ENCODE data around the gene ADCY9.

Gene ADCY9

GRCh38 chr16:3968551-3968950 is 147.7 kb downstream of the ADCY9 start:
- Histone ChIP-seq H3K27me3 (ENCODE audit: insufficient read depth, poor library complexity, severe bottlenecking) (no peaks in the 10 kb centered on the region), H3K4me3 (replicated peaks; ENCODE audit: insufficient read depth, low read length) (no peak overlapping the region), H3K27ac (replicated peaks) (no peak overlapping the region)
- TF ChIP-seq SPI1 (IDR thresholded peaks at IDR 0.05; ENCODE audit: borderline replicate concordance, low read depth), result no peak
- no peak for TF ChIP-seq POLR2AphosphoS5 (IDR thresholded peaks at IDR 0.05; ENCODE audit: low read depth)
- TF ChIP-seq REST (IDR thresholded peaks at IDR 0.05; ENCODE audit: insufficient replicate concordance, low read depth), result no peak
- no peak for TF ChIP-seq GABPA (IDR thresholded peaks at IDR 0.05; ENCODE audit: low read depth)
- TF ChIP-seq CTCF (IDR thresholded peaks at IDR 0.05; ENCODE audit: insufficient read depth, low read length), result no peak
- peak in 1 of 2 experiments; percentile 18 for DNase-seq (ENCODE audit: low read depth in 1 of 2, low spot score in 1 of 2)

- DNase-seq (ENCODE audit: low read depth in 1 of 2, low spot score in 1 of 2), result no peak
- Histone ChIP-seq H3K27ac (replicated peaks) (no peak overlapping the region), H3K4me3 (replicated peaks; ENCODE audit: insufficient read depth, low read length) (no peak overlapping the region), H3K27me3 (ENCODE audit: insufficient read depth, poor library complexity, severe bottlenecking) (no peaks in the 10 kb centered on the region)
- TF ChIP-seq SPI1 (IDR thresholded peaks at IDR 0.05; ENCODE audit: borderline replicate concordance, low read depth), result no peak
- no peak for TF ChIP-seq REST (IDR thresholded peaks at IDR 0.05; ENCODE audit: insufficient replicate concordance, low read depth)
- no peak for TF ChIP-seq POLR2AphosphoS5 (IDR thresholded peaks at IDR 0.05; ENCODE audit: low read depth)
- no peak for TF ChIP-seq CTCF (IDR thresholded peaks at IDR 0.05; ENCODE audit: insufficient read depth, low read length)
- TF ChIP-seq GABPA (IDR thresholded peaks at IDR 0.05; ENCODE audit: low read depth), result no peak
Observed at GRCh38 chr16:3966681-3967080, 149.6 kb downstream of the ADCY9 start.

- Histone ChIP-seq H3K27ac (replicated peaks) (no peak overlapping the region), H3K27me3 (ENCODE audit: insufficient read depth, poor library complexity, severe bottlenecking) (no peaks in the 10 kb centered on the region), H3K4me3 (replicated peaks; ENCODE audit: insufficient read depth, low read length) (no peak overlapping the region)
- no peak for DNase-seq (ENCODE audit: low read depth in 1 of 2, low spot score in 1 of 2)
- TF ChIP-seq POLR2AphosphoS5 (IDR thresholded peaks at IDR 0.05; ENCODE audit: low read depth) (no peak), REST (IDR thresholded peaks at IDR 0.05; ENCODE audit: insufficient replicate concordance, low read depth) (no peak), CTCF (IDR thresholded peaks at IDR 0.05; ENCODE audit: insufficient read depth, low read length) (no peak), GABPA (IDR thresholded peaks at IDR 0.05; ENCODE audit: low read depth) (no peak)
Observed at GRCh38 chr16:3965781-3966582, 150.3 kb downstream of the ADCY9 start.
